HK-2 (cell line): Measurements from ENCODE around the gene METTL8.
"Not testable (repeated sequence)": the region's sequence is repeated elsewhere in the genome, so short reads cannot be mapped to it uniquely, and the experiment has no call there.

Experiments
- DNase-seq: peaks from one replicate; pipeline ENCODE4 v3.0.0-alpha.2; 2018; ENCODE audit not compliant: unreplicated experiment

Gene METTL8

DNA sequence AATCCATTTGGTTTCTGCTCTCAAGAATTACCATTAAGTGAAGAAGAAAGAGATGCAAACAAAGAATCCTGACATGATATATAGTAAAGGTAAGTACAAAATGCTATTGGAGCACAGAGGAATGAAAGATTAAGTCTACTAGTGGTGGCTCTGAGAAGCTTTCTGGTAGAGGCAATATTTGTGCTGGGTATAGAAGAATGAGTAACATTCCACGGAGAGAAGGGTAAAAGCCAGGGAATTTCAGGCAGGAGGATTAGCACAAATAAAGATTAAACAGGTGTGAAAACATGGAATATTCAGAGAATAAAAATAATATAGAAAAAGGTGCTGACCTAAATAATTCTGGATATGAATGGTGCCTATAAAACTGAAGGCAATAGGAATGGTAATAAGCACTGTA is 31.8 kb downstream of the METTL8 start:
- no peak for DNase-seq

- DNase-seq: no peak
Measured at GRCh38 chr2:171400395-171400794, 33.4 kb downstream of the METTL8 start.

DNA sequence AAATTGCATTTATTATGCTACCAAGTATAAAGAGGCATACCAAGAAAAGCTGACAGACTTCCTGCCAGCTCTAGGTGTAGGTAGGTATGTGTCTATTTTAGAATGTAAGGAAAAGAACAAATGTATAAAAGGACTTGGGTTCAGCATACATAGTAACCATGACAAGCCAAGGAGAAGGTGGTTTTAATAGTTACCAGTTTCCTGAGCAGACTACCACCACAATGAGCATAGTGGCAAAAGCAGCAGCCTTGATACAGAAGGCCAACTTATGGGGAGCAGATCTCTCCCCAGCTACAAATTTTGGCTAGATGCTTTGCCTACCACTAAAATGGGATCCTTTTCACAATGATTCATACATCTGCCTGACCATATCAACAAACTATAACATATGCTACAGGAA is 34.5 kb downstream of the METTL8 start:
- no peak for DNase-seq

GRCh38 chr2:171394164-171394740 is 39.5 kb downstream of the METTL8 start:
- no peak for DNase-seq

DNA sequence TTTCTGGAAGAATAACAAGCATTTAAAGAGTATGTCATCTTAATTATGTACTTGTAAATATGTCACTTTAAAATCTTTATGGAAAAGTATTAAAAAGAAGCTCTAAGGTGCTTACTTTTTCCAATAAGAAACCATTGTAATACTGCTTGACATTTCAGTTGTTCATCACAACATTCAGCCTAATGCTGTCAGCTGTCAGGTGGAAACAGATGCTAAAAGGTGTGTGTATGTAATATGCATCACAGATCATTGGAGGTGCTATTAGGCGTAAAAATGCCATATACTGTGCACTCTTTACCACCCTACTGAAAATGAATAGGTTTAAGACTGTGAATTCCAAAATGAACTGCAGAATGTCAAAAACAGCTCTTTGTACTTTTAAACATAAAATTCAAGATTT is 40.3 kb downstream of the METTL8 start:
- no peak for DNase-seq

- no peak for DNase-seq
Measured at GRCh38 chr2:171391532-171391931, 42.3 kb downstream of the METTL8 start.

GRCh38 chr2:171390941-171391516 is 42.8 kb downstream of the METTL8 start:
- DNase-seq: no peak

GRCh38 chr2:171389780-171390179 is 44.0 kb downstream of the METTL8 start:
- DNase-seq: no peak

DNA sequence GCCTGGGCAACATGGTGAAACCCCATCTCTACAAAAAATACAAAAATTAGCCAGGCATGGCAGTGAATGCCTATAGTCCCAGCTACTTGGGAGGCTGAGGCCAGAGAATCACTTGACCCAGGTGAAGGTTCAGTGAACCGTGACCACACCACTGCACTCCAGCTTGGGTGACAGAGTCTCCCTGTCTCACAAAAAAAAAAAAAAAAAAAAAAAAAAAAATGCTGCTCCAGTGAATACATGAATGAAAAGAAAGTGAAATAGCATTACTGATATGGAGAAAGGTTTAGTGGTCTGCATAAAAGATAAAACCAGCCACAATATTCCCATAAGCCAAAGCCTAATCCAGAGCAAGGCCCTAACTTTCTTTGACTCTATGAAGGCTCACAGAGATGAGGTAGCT is 44.5 kb downstream of the METTL8 start:
- peak; percentile 37 for DNase-seq

- DNase-seq: no peak
Measured at GRCh38 chr2:171387052-171387451, 46.7 kb downstream of the METTL8 start.

GRCh38 chr2:171386627-171387026 is 47.2 kb downstream of the METTL8 start:
- DNase-seq: no peak

- DNase-seq: no peak
Measured at GRCh38 chr2:171383134-171383533, 50.7 kb downstream of the METTL8 start.

- DNase-seq: not testable (repeated sequence)
Measured at GRCh38 chr2:171382175-171382574, 51.6 kb downstream of the METTL8 start.

- DNase-seq: not testable (repeated sequence)
Measured at GRCh38 chr2:171377852-171378251, 55.9 kb downstream of the METTL8 start.

GRCh38 chr2:171367692-171368091 is 66.1 kb downstream of the METTL8 start:
- no peak for DNase-seq

GRCh38 chr2:171365778-171366177 is 68.0 kb downstream of the METTL8 start:
- no peak for DNase-seq

GRCh38 chr2:171365232-171365631 is 68.6 kb downstream of the METTL8 start:
- no peak for DNase-seq

GRCh38 chr2:171362396-171362795 is 71.4 kb downstream of the METTL8 start:
- no peak for DNase-seq

DNA sequence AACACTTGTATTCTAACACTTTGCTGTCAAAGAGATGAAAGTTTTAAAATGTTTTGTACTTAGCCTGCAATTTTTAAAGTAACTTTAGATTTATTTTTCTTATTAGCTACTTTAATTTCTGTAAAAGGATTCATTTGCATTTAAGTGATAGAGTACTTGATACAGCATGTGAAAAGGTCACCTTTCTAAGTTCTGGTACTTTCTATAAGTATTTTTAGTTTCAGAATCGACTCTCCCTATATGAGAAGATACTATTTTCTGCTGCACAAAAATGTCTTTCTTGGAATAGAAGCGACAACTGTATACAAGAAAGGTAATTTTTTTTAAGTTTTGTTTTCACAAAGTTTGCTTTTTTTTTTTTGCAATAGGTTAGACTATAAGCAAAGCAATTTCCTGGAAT is 72.9 kb downstream of the METTL8 start:
- no peak for DNase-seq

DNA sequence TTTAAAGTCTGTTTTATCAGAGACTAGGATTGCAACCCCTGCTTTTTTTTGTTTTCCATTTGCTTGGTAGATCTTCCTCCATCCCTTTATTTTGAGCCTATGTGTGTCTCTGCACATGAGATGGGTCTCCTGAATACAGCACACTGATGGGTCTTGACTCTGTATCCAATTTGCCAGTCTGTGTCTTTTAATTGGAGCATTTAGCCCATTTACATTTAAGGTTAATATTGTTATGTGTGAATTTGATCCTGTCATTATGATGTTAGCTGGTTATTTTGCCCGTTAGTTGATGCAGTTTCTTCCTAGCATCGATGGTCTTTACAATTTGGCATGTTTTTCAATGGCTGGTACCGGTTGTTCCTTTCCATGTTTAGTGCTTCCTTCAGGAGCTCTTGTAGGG is 80.0 kb downstream of the METTL8 start:
- not testable (repeated sequence) for DNase-seq

- no peak for DNase-seq
Measured at GRCh38 chr2:171348056-171348455, 85.7 kb downstream of the METTL8 start.

DNA sequence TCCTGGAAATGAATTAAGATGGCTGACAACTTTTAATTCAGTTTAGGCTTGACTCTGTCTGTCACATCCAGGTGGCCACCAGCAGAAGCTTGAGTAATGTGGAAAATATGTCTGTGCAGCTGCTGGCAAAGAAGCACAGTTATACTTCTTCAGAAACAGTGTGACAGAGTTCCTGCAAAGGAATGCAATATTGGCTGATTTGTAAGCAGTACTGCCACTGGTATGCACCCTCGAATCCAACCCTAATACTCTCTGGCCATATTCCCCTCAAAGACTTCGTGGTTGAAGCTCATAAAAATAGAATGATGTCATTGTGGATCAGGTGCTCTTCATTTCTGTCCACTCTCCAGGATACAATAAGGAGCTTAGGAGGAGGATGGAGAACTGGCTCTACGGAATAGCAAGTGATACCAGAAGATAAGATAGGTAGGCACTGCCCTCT is 86.2 kb downstream of the METTL8 start:
- DNase-seq: peak; percentile 51

- DNase-seq: no peak
Measured at GRCh38 chr2:171346723-171347557, 86.8 kb downstream of the METTL8 start.
